GM23338 (cell line): Measurements from ENCODE around the gene AKAP1. TPM values are rescaled to one million over a fixed set of nuclear protein-coding genes. Genes with fewer than 3 reads are reported as not detected.

Source experiments
- ATAC-seq: fragments of 200-7000 bp; cut with Tn5 transposase; 3 replicates; pipeline ENCODE4 v1.9.1; 2020
- DNase-seq: peaks from one replicate; pipeline ENCODE4 v3.0.0-alpha.2; 2015; ENCODE audit warnings: low spot score
- H2AFZ ChIP-seq: fragments of 200-600 bp; sonication (generic); 2 replicates; pipeline ENCODE4 v1.8.0; 2016; ENCODE audit warnings: antibody characterized with exemption, mild to moderate bottlenecking, moderate library complexity
- H3F3A ChIP-seq: fragments of 200-600 bp; sonication (generic); replicated peaks from 2 replicates; pipeline ENCODE4 v1.8.0; 2017; ENCODE audit warnings: antibody characterized with exemption, mixed run types, low read depth
- H3K27ac ChIP-seq: fragments of 200-600 bp; sonication (generic); 2 replicates; pipeline ENCODE4 v1.6.1; 2016; ENCODE audit warnings: low read depth
- H3K27me3 ChIP-seq: fragments of 200-600 bp; sonication (generic); 2 replicates; pipeline ENCODE4 v1.8.0; 2016; ENCODE audit warnings: mild to moderate bottlenecking, mixed run types, moderate library complexity; ENCODE audit not compliant: insufficient read depth
- H3K36me3 ChIP-seq: fragments of 200-600 bp; sonication (generic); 2 replicates; pipeline ENCODE4 v1.8.0; 2016; ENCODE audit warnings: mild to moderate bottlenecking; ENCODE audit not compliant: insufficient read depth
- H3K4me1 ChIP-seq: fragments of 200-600 bp; sonication (generic); 2 replicates; pipeline ENCODE4 v1.8.0; 2016; ENCODE audit warnings: mild to moderate bottlenecking, moderate library complexity; ENCODE audit not compliant: insufficient read depth
- H3K4me2 ChIP-seq: fragments of 200-600 bp; sonication (generic); 2 replicates; pipeline ENCODE4 v1.7.1; 2017; ENCODE audit warnings: mixed run types
- H3K4me3 ChIP-seq: fragments of 200-600 bp; sonication (generic); 2 replicates; pipeline ENCODE4 v1.6.1; 2016; ENCODE audit warnings: mixed run types
- H3K79me2 ChIP-seq: fragments of 200-600 bp; sonication (generic); replicated peaks from 2 replicates; pipeline ENCODE4 v1.8.0; 2017; ENCODE audit warnings: mild to moderate bottlenecking; ENCODE audit not compliant: insufficient read depth
- H3K9me2 ChIP-seq: fragments of 200-600 bp; sonication (generic); 2 replicates; pipeline ENCODE4 v1.8.0; 2017; ENCODE audit not compliant: insufficient read depth
- H4K20me1 ChIP-seq: fragments of 200-600 bp; sonication (generic); replicated peaks from 2 replicates; pipeline ENCODE4 v1.8.0; 2017; ENCODE audit warnings: mild to moderate bottlenecking; ENCODE audit not compliant: insufficient read depth
- H3K27ac Mint-ChIP-seq: 2 replicates; pipeline ENCODE4 v1.8.0; 2020; ENCODE audit warnings: inconsistent platforms, mild to moderate bottlenecking, moderate library complexity, mixed read lengths
- H3K27me3 Mint-ChIP-seq: 3 replicates; pipeline ENCODE4 v1.8.0; 2022; ENCODE audit warnings: low read depth, mild to moderate bottlenecking, moderate library complexity, mixed read lengths, inconsistent platforms; ENCODE audit not compliant: insufficient read depth, poor library complexity
- H3K36me3 Mint-ChIP-seq: 3 replicates; pipeline ENCODE4 v1.8.0; 2021; ENCODE audit warnings: low read depth, mild to moderate bottlenecking, inconsistent platforms, moderate library complexity, mixed read lengths
- H3K4me1 Mint-ChIP-seq: 3 replicates; pipeline ENCODE4 v1.8.0; 2020; ENCODE audit warnings: mild to moderate bottlenecking, inconsistent platforms, mixed read lengths
- H3K4me3 Mint-ChIP-seq: 3 replicates; pipeline ENCODE4 v1.8.0; 2021; ENCODE audit warnings: moderate library complexity, mild to moderate bottlenecking, inconsistent platforms, mixed read lengths
- H3K9me3 Mint-ChIP-seq: 3 replicates; pipeline ENCODE4 v1.8.0; 2020; ENCODE audit warnings: moderate library complexity, mild to moderate bottlenecking, inconsistent platforms, mixed read lengths
- CREB1 ChIP-seq: fragments of 250-450 bp; sonication (Bioruptor Pico); IDR thresholded peaks from 2 replicates; pipeline ENCODE4 v1.5.0; 2020; ENCODE audit warnings: low read depth, mild to moderate bottlenecking, moderate library complexity
- EZH2phosphoT487 ChIP-seq: fragments of 200-600 bp; sonication (generic); IDR thresholded peaks from one replicate; pipeline ENCODE4 v1.8.1; 2018; ENCODE audit warnings: antibody characterized with exemption; ENCODE audit not compliant: unreplicated experiment
- JUNB ChIP-seq: IDR thresholded peaks from one replicate; pipeline ENCODE4 v1.6.1; 2016; ENCODE audit warnings: antibody characterized with exemption; ENCODE audit not compliant: unreplicated experiment
- NANOG ChIP-seq: IDR thresholded peaks from 2 replicates; pipeline ENCODE4 v1.6.1; 2016; ENCODE audit warnings: antibody characterized with exemption, borderline replicate concordance
- POLR2AphosphoS5 ChIP-seq: IDR thresholded peaks from 2 replicates; pipeline ENCODE4 v1.6.1; 2016; ENCODE audit warnings: antibody characterized with exemption, low read depth
- STAT1 ChIP-seq: IDR thresholded peaks from one replicate; pipeline ENCODE4 v1.6.1; 2016; ENCODE audit warnings: antibody characterized with exemption; ENCODE audit not compliant: unreplicated experiment
- polyA plus RNA-seq: library from polyadenylated mRNA; unstranded; fragments of >200 nt; fragmentation: Nextera tagmentation; extraction: Ambion mirVana; gene quantifications from 2 replicates; pipeline ENCODE4 v1.2.1, GENCODE V29; 2016
- total RNA-seq: library from RNA; depleted of rRNA; stranded (reverse); fragments of >200 nt; shearing (Covaris generic); gene quantifications from 2 replicates; pipeline ENCODE4 v1.2.3, GENCODE V29; 2014
- TF ChIP-seq, protein P1 (sequence below): IDR thresholded peaks from one replicate; pipeline ENCODE4 v1.6.1; 2018; ENCODE audit warnings: antibody characterized with exemption; ENCODE audit not compliant: unreplicated experiment
- TF ChIP-seq, protein P2 (sequence below): IDR thresholded peaks from 2 replicates; pipeline ENCODE4 v1.6.1; 2016; ENCODE audit warnings: antibody characterized with exemption
- TF ChIP-seq, protein P3 (sequence below), 2 experiments: fragments of 200-600 bp in 1 of 2; sonication (generic) in 1 of 2; conservative IDR thresholded peaks; 2 replicates each; pipeline versions ENCODE4 v1.5.1 to v1.6.1; 2016 to 2017; ENCODE audit warnings: antibody characterized with exemption in 2 of 2, low read depth in 2 of 2, mild to moderate bottlenecking in 2 of 2, moderate library complexity in 1 of 2

Gene AKAP1
- total and polyA plus RNA-seq, 2 experiments from 2014 or later = 19.6 to 45.9 TPM

DNA sequence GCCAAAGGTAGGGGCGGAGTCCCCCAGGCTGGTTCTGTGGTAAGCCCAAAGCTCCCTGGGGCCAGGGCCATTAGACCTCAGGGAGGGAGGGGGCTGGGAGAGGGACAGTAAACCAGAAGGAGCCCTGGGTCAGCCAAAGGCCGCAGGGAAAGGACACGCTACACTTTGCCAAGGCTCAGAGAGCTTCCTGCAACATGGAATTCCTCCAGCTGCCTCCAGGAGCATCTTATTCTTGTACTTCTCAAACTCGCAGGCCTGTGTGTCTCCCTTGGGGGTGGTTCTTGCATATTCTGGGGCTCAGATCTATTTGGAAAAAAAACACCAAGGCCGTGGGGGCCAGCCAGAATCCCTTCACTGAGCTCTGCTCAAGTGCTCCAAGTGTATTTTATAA lies 25.1 kb downstream of the AKAP1 start (continued):
- TF ChIP-seq, protein P1, sequence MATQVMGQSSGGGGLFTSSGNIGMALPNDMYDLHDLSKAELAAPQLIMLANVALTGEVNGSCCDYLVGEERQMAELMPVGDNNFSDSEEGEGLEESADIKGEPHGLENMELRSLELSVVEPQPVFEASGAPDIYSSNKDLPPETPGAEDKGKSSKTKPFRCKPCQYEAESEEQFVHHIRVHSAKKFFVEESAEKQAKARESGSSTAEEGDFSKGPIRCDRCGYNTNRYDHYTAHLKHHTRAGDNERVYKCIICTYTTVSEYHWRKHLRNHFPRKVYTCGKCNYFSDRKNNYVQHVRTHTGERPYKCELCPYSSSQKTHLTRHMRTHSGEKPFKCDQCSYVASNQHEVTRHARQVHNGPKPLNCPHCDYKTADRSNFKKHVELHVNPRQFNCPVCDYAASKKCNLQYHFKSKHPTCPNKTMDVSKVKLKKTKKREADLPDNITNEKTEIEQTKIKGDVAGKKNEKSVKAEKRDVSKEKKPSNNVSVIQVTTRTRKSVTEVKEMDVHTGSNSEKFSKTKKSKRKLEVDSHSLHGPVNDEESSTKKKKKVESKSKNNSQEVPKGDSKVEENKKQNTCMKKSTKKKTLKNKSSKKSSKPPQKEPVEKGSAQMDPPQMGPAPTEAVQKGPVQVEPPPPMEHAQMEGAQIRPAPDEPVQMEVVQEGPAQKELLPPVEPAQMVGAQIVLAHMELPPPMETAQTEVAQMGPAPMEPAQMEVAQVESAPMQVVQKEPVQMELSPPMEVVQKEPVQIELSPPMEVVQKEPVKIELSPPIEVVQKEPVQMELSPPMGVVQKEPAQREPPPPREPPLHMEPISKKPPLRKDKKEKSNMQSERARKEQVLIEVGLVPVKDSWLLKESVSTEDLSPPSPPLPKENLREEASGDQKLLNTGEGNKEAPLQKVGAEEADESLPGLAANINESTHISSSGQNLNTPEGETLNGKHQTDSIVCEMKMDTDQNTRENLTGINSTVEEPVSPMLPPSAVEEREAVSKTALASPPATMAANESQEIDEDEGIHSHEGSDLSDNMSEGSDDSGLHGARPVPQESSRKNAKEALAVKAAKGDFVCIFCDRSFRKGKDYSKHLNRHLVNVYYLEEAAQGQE = no peak
- TF ChIP-seq JUNB (no peak), EZH2phosphoT487 (no peak), STAT1 (no peak), CREB1 (CRISPR knock-in tag) (no peak)
- TF ChIP-seq, protein P2, sequence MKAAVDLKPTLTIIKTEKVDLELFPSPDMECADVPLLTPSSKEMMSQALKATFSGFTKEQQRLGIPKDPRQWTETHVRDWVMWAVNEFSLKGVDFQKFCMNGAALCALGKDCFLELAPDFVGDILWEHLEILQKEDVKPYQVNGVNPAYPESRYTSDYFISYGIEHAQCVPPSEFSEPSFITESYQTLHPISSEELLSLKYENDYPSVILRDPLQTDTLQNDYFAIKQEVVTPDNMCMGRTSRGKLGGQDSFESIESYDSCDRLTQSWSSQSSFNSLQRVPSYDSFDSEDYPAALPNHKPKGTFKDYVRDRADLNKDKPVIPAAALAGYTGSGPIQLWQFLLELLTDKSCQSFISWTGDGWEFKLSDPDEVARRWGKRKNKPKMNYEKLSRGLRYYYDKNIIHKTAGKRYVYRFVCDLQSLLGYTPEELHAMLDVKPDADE = no peak

DNA sequence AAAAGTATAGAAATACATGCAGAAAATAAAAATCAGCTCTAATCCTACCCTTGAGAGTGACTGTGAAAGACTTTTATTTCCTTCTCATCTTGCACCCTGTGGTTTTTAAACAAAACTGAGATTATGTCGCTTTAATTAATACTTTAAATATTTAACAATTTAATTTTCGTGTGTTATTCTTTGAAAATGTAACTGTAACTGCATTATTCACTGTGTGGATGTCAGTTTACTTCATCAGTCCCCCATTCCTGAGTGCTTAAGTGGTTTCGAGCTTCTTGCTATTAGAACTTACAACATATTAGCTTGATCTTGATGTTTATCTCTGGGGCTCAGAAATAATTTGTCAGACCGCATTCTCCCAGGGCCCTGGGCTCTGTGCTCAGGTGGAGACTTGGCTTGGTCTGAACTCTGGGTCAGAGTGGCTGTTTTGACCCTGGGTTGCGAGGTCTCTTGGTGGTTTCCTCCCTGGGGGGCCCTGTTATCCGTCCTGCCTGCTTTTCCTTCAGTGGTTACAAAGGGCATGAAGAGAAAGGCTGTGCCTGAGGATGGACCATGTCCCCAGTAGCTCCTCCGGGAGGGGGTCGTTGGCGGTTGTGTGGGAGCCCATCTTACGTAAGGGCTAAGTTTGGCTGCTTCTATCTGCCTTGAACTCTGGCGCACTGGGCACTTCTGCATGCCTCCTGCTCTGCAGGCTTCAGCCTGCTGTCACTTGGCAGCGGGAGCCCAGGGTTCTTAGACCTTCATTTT lies 25.7 kb downstream of the AKAP1 start:
- Histone ChIP-seq H3K4me2 (no peak overlapping the region), H3K79me2 (peaks cover 11% of the 10 kb centered on the region), H4K20me1 (no peaks in the 10 kb centered on the region; the same call in 1 of the 2 replicates), H3K4me1 (peaks cover 10% of the 10 kb centered on the region), H3F3A (no peaks in the 10 kb centered on the region), H3K4me3 (no peak overlapping the region), H2AFZ (no peak overlapping the region), H3K27me3 (no peaks in the 10 kb centered on the region), H3K9me2 (no peaks in the 10 kb centered on the region), H3K27ac (no peak overlapping the region), H3K36me3 (peaks cover 8% of the 10 kb centered on the region)
- Mint-ChIP-seq H3K9me3 (no peaks in the 10 kb centered on the region; the same call in 2 of the 3 replicates), H3K4me1 (peaks cover 40% of the 10 kb centered on the region), H3K27ac (no peak overlapping the region), H3K4me3 (no peak overlapping the region), H3K36me3 (peaks cover 48% of the 10 kb centered on the region), H3K27me3 (peaks cover 4% of the 10 kb centered on the region)
- no peak for TF ChIP-seq POLR2AphosphoS5
- TF ChIP-seq NANOG = no peak
- no peak for TF ChIP-seq EZH2phosphoT487
- no peak for TF ChIP-seq CREB1 (CRISPR knock-in tag)
- TF ChIP-seq JUNB = no peak
- TF ChIP-seq, protein P3, sequence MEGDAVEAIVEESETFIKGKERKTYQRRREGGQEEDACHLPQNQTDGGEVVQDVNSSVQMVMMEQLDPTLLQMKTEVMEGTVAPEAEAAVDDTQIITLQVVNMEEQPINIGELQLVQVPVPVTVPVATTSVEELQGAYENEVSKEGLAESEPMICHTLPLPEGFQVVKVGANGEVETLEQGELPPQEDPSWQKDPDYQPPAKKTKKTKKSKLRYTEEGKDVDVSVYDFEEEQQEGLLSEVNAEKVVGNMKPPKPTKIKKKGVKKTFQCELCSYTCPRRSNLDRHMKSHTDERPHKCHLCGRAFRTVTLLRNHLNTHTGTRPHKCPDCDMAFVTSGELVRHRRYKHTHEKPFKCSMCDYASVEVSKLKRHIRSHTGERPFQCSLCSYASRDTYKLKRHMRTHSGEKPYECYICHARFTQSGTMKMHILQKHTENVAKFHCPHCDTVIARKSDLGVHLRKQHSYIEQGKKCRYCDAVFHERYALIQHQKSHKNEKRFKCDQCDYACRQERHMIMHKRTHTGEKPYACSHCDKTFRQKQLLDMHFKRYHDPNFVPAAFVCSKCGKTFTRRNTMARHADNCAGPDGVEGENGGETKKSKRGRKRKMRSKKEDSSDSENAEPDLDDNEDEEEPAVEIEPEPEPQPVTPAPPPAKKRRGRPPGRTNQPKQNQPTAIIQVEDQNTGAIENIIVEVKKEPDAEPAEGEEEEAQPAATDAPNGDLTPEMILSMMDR (conservative IDR thresholded peaks at IDR 0.05; ENCODE audit: low read depth in 2 of 2) = no peak
- ATAC-seq (no peak), DNase-seq (no peak)
